ENCODE measurements around the gene TTC39A.
"Not testable (repeated sequence)": the region's sequence is repeated elsewhere in the genome, so short reads cannot be mapped to it uniquely, and the experiment has no call there.

The TTC39A gene

DNA sequence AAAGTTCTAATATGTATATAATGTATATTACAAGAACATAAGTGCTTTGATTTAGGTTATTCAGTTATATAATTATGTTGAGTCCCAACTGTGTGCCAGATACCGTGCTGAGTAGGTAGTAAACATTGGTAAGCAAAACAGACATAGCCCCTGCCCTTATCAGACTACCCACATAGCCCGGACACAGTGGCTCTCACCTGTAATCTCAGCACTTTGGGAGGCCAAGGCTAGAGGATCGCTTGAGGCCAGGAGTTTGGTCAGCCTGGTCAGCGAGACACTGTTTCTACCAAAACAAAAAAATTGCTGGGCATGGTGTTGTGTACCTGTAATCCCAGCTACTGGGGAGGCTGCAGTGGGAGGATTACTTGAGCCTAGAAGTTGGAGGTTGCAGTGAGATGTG is 63.6 kb downstream of the TTC39A start:
- no peak for DNase-seq (ENCODE audit: low read depth, low spot score)

DNA sequence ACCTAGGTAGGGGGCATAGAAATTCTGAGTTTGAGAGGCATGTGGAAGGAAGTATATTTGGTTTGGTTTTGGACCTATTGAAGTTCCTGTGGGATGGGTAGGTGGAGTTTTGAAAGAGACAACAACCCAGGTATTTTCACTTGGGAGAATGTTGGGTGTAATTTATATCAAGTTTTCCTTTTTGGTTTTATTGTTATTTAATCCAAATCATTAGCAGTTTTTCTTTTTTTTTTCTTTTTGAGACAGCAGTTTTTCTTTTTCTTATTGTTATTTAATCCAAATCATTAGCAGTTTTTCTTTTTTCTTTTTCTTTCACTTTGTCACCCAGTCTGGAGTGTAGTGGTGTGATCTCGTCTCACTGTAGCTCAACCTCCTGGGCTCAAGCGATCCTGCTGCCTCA is 64.2 kb downstream of the TTC39A start:
- no peak for DNase-seq (ENCODE audit: low read depth, low spot score)

DNA sequence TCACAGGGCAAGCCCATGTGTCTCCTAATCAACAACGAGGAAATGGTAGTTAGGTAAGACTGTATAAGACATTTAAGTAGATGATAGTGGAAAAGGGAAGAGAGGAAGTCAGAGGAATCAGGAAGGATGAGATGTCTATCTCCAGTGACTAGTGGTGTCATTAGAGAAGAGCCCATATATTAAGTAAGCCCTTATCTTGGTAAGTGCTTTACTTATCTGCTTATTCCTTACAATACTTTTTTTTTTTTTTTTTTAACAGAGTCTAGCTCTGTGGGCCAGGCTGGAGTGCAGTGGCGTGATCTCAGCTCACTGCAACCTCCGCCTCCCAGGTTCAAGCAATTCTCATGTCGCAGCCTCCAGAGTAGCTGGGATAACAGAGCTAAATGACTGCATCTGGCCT is 64.7 kb downstream of the TTC39A start:
- no peak for DNase-seq (ENCODE audit: low read depth, low spot score)

DNA sequence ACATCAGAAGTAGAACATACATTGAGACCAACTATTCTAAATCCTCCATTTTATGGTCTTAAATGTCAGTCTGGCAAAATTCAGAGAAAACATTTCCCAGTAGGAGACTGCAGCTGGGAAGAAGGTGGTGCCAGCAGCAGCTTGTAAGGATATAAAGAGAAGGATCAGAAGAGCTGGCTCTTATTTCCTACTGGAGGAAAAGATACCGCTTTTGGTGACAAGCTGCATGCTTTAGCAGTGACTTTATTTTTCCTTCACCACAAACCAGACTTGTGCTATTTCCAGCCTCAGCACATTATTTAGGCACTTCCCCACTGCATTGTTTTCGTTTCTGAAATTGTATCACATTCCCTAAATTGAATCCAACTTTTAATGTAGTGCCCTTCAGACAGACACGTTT is 65.9 kb downstream of the TTC39A start:
- no peak for DNase-seq (ENCODE audit: low read depth, low spot score)

DNA sequence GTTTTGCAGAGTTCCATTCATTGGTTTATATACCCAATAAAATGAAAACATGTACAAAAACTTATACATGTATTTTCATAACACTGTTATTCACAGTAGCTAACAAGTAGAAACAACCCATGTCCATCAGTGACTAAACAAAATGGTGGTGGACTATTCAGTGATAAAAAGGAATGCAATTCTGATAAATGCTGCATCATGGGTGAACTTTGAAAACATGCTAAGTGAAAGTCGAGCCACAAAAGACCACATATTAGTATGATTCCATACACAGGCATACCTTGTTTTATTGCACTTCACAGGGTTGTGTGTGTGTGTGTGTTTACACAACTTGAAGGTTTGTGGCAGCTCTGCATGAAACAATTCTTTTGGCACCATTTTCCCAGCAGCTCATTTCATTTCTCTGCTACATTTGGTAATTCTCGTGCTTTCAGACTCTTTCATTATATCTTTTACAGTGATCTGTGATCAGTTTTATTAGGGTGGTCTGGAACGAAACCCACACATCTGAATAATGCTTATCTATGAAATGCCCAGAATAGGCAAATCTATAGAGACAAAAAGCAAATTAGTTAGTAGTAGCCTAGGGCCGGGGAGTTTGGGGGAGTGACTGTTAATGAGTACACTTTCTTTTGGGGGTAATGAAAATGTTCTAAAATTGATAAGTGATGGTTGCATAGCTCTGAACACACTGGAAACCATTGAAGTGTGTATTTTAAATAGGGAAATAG is 67.0 kb downstream of the TTC39A start:
- no peak for DNase-seq (ENCODE audit: low read depth, low spot score)

DNA sequence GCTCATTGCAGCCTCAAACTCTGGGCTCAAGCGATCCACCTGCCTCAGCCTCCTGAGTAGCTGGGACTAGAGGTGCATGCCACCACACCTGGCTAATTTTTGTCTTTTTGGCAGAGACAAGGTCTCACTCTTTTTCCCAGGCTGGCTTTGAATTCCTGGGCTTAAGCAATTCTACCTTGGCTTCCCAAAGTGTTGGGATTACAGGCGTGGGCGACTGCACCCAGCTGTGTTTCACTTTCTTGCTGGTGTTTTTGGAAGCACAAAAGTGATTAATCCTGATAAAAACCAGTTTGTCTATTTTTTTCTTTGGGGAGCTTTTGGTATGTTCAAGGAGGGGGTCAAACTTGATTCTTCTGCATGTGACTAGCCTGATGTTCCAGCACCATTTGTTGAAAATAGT is 75.0 kb downstream of the TTC39A start:
- DNase-seq (ENCODE audit: low read depth, low spot score), result no peak

DNA sequence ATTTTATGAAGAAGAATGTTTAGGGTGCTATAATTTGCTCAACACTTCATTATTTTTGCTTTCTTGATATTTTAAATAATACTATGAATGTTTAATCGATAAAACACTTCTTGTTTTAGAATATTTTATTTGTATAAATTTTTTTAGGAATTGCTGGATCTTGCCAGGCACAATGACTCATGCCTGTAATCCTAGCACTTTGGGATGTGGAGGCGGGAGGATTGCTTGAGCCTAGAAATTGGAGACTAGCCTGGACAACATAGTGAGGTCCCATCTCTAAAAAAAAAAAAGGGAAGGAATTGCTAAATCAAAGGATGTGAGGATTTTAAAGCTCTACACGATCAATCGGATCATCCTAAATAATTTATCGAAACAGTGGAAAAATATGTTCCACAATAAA is 76.7 kb downstream of the TTC39A start:
- DNase-seq (ENCODE audit: low read depth, low spot score), result no peak

DNA sequence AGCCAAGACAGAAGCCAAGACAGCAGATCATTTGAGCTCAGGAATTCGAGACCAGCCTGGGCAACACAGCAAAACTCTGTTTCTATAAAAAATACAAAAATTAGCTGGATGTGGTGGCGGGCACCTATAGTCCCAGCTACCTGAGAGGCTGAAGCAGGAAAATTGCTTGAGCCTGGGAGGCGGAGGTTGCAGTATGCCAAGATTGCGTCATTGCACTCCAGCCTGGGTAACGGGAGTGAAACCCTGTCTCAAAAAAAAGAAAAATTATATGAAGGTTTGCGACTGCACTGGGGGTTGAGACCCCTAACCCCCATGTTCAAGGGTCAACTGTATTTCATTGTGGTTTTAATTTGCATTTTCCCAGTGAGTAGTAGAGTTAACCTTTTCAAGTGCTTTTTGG is 78.0 kb downstream of the TTC39A start:
- no peak for DNase-seq (ENCODE audit: low read depth, low spot score)

DNA sequence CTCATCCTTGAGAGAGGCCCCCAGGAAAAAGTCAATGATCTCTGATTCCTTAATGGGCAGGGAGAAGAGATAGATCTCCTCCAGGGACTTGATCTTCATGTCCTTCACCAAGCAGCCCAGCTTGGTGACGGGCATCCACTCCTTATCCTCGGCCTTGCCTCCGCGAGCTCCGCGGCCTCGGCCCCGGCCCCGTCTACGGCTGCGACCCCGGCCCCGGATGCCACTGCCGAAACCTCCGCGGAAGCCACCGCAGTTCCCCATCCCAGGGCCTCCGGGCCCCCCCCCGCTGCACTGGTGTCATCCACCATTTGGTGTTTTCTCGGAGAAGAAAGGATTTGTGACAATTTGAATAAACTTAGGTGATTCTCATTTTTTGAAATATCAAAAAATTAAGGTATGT is 79.2 kb downstream of the TTC39A start:
- not testable (repeated sequence) for DNase-seq (ENCODE audit: low read depth, low spot score)

DNA sequence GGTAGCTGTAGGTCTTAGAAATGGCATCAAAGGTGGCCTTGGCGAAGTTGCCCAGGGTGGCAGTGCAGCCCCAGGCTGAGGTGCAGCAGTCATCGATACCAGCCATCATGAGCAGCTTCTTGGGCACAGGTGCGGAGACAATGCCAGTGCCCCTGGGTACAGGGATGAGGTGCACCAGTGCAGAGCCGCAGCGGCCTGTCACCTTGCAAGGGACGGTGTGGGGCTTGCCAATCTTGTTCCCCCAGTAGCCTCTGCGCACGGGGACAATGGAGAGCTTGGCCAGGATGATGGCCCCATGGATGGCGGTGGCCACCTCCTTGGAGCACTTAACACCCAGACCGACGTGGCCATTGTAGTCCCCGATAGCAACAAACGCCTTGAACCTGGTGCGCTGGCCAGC is 79.6 kb downstream of the TTC39A start:
- DNase-seq (ENCODE audit: low read depth, low spot score), result not testable (repeated sequence)

DNA sequence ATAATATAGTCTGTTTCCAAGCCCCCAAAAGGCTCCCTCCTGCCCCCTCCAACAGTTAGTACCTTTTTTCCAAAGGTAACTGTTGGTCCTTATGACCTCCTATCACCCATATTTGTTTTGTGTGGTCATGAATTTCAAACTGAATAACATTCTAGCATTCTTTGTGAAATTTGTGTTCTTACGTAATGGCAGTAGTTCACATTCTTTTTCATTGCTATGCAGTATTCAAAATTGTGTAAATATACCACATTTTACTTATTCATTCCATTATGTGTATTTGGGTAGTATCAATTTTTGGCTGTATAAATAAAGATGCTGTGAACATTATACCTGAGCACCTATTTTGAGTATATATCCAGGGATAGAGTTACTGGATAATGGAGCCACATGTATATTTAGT is 80.9 kb downstream of the TTC39A start:
- DNase-seq (ENCODE audit: low read depth, low spot score), result no peak

DNA sequence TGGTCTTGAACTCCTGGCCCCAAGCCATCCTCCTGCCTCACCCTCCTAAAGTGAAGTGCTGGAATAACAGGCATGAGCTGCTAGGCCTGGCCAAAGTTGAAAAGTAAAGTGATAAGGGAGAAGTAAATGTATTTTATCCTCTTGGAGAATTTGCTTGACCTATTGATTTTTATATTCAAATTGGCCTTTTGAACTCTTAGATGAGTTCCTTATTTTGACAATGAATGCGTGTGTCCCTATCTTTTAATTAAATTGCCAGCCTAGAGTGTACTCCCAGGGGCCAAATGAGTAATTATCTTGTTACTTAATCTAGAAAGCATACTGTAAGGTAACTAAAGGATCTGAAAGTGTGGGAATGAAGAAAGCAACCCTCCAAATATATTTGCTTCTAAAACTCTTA is 82.9 kb downstream of the TTC39A start:
- DNase-seq (ENCODE audit: low read depth, low spot score), result no peak

DNA sequence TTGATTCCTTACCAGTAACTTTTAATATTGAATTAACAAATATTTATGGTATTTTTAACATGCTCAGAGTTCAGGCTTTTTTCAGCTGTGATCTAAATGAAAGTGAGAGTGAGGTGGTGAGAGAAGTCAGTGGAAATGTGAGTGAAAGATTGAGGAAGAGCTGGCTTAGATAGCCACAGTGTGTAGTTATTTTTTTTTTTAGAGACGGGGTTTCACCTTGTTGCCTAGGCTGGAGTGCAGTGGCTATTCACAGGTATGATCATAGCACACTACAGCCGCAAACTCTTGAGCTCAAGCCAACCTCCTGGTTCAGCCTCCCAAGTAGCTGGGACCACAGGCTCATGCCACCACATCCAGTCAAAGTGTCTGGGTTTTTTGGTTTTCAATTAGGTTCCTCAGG is 83.3 kb downstream of the TTC39A start:
- no peak for DNase-seq (ENCODE audit: low read depth, low spot score)

DNA sequence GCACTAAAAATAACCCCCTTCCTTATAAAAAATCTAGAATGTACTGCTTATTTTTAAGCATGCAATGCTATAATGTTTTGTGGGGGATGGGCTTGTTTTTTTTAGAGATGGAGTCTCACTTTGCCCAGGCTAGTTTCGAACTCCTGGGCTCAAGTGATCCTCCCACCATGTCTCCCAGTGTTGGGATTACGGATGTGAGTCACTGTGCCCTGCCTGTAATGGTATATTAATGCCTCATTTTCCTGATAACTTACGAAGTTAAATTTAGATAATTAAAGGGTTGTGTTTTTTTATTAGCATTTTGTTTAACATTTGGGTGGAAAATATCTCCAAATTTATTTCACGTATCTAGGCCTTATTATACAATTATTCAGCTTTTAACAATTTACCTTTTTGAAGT is 87.8 kb downstream of the TTC39A start:
- no peak for DNase-seq (ENCODE audit: low read depth, low spot score)

DNA sequence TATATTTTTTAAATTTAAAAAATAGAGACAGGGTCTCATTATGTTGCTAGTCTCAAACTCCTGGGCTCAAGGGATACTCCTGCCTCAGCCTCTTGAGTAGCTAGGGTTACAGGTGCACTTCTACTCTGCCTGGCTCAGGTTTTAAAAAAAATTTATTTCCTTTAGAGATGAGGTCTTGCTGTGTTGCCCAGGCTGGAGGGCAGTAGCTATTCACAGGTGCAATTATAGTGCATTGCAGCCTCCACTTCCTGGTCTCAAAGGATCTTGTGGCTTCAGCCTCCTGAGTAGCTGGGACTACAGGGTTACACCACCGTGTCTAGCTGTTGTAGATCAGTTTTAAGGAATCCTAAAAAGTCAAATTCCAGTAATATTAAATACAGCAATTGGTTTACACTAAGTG is 89.2 kb downstream of the TTC39A start:
- no peak for DNase-seq (ENCODE audit: low read depth, low spot score)

DNA sequence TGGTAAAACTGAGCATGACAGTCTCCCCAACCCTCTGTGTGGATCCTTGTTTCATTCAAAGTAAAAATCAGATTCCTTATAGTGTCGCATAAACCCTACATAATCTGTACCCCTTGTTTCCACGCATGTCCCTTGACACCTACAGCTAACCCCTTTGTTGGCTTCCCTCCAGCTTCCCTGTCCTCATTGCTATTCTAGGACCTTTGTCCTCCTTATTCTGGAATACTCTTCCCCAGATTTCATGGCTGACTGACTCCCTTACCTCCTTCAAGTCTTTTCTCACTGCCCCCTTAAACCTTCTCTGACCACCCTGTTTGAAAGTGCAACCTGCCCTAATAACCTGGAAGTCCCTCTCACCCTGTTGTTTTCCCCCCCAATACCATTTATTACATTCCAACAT is 90.3 kb downstream of the TTC39A start:
- no peak for DNase-seq (ENCODE audit: low read depth, low spot score)

DNA sequence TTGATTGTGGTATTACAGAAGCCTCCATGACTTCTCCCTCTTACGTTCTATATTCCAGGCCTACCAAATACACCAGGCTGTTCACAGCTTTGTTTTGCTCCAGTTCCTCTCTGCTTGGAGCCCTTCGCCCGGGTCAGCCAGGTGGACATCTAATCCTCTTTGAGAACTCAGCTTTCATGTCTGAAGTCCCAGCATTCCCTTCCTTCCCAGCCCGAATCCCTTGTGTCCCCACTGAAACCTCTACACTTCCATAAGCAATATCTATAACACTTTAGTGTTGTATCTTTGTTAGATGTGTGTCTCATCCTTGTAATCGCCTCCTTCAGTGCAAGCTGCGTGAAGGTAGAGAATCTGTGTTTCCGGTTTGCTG is 92.3 kb downstream of the TTC39A start:
- peak; percentile 43 for DNase-seq (ENCODE audit: low read depth, low spot score)

DNA sequence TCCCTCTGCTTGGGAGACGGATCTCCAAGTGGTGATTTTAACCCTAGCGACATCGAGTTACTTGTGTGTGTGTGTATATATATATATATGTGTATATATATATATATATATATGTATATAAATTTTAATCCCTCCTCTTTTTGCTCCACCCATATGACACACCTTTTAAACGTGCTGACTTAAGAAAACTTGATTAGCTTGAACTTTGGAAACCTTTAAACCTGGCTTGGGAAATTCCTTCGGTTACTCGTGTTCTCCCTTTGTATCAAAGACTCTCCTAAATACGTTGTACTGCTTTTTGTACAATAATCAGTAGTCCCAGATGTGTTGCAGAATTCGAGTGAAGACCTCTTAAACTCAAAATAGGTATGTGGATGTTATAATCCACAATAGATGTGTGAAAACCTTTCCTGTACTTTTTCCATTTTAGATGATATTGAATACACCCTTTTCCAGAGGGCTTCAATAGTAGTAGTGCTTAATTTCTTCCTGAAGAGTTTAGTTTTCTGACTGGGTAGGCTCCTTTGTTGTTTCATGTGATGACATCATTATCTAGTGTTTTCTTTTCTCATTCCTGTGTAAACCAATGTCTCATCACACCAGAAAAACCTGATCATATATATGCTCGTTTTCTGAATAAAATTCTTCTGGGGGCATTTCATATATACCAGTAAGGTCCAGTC is 92.9 kb downstream of the TTC39A start:
- no peak for DNase-seq (ENCODE audit: low read depth, low spot score)

All from ELF-1 (cell line).